ENCODE measurements around the gene BCL2L11. TPM values are rescaled to one million over a fixed set of nuclear protein-coding genes. Genes with fewer than 3 reads are reported as not detected.

BCL2L11 gene, protein sequence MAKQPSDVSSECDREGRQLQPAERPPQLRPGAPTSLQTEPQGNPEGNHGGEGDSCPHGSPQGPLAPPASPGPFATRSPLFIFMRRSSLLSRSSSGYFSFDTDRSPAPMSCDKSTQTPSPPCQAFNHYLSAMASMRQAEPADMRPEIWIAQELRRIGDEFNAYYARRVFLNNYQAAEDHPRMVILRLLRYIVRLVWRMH
- total RNA-seq: 5.0 TPM in 1 of 2 replicates, not detected in the other

GRCh38 chr2:111120253-111121027 is at the start of gene BCL2L11:
TSS of gene BCL2L11 (plus strand) at chr2:111120914. CDS start at chr2:111123746, 2,832 bp downstream.

Data from myometrial cell (primary cell).